Hematopoietic multipotent progenitor cell treated with erythropoietin and hydrocortisone succinate and interleukin-3 and kit ligand, for 6 days (in vitro differentiated cells): Measurements from ENCODE around the gene RAB40C.

ENCODE experiments used
- DNase-seq: peaks from one replicate; pipeline ENCODE4 v3.0.0-alpha.2; 2015

The RAB40C gene

DNA sequence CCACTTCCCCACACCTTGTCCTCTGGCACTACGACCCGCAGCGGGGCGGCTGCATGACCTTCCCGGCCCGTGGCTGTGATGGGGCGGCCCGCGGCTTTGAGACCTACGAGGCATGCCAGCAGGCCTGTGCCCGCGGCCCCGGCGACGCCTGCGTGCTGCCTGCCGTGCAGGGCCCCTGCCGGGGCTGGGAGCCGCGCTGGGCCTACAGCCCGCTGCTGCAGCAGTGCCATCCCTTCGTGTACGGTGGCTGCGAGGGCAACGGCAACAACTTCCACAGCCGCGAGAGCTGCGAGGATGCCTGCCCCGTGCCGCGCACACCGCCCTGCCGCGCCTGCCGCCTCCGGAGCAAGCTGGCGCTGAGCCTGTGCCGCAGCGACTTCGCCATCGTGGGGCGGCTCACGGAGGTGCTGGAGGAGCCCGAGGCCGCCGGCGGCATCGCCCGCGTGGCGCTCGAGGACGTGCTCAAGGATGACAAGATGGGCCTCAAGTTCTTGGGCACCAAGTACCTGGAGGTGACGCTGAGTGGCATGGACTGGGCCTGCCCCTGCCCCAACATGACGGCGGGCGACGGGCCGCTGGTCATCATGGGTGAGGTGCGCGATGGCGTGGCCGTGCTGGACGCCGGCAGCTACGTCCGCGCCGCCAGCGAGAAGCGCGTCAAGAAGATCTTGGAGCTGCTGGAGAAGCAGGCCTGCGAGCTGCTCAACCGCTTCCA, 43.6 kb downstream of the RAB40C start:
- no peak for DNase-seq

DNA sequence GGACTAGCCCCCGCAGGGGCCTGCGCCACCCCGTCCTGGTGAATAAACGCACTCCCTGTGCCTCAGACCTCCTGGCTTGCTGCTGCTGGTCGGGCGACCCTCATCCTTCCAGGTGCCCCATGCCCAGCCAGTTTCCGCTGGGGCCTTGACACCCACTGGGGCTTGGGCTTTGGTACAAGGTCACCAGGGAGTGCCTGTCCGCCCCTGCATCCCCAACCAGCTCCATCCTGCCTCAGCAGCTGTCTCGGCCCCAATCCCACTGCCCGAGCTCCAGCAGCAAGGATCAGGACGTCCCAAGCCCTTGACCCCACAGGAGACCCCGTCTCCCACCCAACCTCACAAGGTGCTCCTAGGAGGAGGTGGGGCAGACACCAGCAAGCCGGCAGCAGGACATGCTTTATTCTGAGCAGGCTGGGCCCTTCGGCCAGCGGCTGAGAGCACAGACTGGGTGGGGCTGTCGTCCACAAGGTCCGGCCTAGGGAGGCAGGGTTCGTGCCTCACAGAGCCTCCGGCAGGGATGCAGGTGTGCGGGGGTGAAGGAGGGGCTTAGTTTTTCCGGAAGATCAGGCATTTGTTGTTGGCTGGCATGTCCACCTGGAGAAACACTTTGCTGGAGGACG, 44.3 kb downstream of the RAB40C start:
- no peak for DNase-seq

GRCh38 chr16:634996-635395, 45.1 kb downstream of the RAB40C start:
- no peak for DNase-seq

DNA sequence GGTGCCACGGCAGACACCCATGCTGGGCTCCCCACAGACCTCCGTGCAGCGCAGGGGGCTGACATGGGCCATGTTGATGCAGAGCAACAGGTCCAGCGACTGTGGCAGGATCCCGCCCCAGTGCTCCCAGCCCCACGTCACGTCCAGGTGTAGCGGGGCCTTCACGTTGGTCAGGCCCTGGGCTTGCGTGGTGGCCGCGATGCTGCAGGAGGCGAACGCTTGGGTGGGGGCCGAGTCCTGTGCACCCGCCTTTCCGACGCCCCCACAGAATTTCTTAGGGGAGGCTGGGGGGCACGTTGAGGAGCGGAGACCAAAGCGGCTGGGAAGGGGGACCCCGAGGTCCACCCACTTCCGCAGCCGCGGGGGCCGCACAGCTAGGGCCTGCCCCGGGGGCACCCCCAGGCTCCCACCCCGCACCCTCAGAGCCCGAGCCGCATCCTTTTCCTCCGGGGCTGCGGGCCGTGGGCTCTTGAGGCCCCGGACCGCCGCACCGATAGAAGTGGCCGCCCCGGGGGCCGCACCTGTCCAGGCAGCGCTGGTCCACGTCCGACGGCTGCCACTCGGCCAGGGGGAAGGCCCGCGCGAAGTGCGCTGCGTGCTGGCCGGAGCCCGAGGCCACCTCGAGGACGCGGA, 45.8 kb downstream of the RAB40C start:
- no peak for DNase-seq

- DNase-seq: peak; percentile 98
Measured at GRCh38 chr16:636206-637080, 46.6 kb downstream of the RAB40C start, which contains the start of gene METTL26. TSS of gene METTL26 (minus strand) at chr16:636305. CDS start at chr16:636290, 15 bp downstream.

DNA sequence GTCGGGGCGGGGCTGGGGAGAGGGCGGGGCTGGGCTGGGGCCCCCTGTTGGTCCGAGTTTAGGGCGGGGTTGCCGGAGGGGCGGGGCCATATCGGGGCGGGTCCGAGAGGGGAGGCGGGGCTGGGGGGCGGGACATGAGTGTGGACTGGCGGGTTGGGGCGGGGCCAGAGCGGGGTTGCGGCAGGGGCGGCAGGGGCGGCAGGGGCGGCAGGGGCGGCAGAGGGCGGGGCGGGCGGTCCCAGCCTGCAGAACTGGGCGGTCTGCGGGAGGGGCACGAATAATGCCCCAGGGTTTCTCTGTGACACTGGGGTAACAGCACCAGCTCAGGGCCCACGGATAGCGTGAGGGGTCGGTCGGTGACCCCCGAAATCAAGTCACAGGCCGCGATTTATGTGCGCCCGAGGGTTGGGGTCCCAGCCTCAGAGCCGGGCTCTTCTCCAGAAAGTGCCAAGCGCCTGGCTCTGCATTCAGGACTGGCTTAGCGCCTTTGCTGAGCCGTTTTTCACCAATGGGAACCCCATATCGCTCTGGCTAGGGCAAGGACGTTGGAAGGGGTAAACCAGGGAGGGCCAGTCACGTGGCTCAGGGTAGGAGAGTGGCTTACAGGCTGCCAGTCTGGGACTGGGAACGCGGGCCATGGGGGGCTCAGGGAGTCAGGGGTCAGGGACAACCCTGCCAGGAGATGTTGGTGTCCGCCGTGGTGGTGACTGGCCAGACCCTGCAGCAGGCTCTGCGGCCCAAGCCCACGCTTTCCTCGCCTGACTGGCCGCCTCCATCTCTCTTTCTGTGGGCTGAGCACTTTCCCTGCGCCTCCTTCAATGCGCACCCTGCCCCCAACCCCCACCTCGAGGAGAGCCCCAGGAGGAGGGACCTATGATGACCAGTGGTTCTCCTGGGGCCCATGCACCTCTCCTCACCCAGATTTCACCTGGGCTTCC, 47.5 kb downstream of the RAB40C start:
- DNase-seq: peak; percentile 95

- no peak for DNase-seq
Measured at GRCh38 chr16:638034-638543, 48.2 kb downstream of the RAB40C start.

DNA sequence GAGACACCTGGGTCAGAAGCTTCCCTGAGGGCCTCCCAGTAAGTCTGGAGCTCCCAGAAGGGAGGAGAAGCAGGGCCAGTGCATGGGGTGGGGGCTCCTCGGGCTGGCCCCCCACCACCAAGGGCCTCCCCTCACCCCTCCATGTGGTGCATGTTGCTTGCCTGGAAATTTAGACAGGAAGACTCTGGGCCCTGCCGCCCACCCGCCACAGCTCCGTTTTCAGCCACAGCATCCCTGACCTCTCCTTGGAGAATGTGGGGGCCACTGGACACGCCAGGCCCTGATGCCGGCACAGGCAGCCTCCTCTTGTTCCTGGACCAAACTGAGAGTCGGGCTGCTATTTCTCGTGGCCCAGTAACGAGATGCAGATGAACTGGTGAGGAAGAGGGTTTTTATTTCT, 49.0 kb downstream of the RAB40C start:
- no peak for DNase-seq

GRCh38 chr16:640614-641013, 50.7 kb downstream of the RAB40C start:
- no peak for DNase-seq

DNA sequence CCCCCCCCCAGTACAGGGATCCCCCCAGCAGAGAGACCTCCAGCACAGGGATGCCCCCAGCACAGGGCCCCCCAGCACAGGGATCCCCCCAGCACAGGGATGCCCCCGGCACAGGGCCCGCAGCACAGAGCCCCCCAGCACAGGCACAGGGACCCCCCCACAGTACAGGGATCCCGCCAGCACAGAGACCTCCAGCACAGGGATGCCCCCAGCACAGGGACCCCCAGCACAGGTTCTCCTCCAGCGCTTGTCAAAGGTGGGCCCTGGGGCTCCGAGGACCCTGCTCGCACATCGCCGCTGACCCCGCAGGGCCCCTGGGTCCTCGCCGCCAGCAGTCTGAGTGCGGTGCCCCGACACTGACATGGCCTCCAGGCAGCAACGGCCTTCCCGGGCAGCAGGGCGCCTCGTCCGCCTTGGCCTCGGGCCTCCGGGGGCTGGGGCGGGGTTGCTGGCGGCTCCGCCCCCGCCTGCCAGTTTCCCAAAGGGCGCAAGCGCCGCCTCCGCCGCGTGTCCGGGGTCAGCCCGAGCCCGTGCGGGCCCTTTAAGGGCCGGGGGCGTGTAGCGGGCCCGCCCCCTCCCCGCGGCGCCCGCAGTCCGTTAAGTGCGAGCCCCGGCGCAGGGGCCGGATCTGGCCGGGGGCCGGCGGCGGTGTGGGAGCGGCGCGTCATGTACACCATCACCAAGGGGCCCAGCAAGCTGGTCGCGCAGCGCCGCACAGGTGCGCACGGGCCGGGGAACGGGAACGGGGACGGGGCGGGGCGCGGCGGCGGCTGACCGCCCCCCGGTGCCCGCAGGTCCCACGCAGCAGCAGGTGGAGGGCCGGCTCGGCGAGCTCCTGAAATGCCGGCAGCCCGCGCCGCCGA, 51.7 kb downstream of the RAB40C start, which contains the start of gene MCRIP2:
Gene MCRIP2, plus strand, starts transcription at position 503 of the 863 bp plus-strand sequence. Its CDS starts 164 bp downstream, at position 667.
- peak; percentile 91 for DNase-seq

- DNase-seq: peak; percentile 69
Measured at GRCh38 chr16:642189-643049, 52.6 kb downstream of the RAB40C start.

- no peak for DNase-seq
Measured at GRCh38 chr16:643050-643368, 53.1 kb downstream of the RAB40C start.

DNA sequence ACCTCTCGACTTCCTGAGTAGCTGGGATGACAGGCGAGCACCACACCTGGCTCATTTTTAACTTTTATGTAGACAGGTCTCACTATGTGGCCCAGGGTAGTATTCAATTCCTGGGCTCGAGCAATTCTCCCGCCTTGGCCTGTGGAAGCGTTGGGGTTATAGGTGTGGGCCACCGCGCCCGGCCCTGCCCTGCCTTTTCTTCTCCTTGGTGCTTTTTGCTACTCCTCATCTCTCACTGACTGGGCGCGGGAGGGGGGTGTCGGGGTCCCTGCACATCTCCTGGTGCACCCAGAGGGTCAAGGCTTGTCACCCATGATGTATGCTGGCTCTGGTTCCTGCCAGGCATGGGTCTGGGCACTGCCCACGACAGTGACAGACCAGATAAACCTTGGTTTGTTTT, 54.7 kb downstream of the RAB40C start:
- no peak for DNase-seq

DNA sequence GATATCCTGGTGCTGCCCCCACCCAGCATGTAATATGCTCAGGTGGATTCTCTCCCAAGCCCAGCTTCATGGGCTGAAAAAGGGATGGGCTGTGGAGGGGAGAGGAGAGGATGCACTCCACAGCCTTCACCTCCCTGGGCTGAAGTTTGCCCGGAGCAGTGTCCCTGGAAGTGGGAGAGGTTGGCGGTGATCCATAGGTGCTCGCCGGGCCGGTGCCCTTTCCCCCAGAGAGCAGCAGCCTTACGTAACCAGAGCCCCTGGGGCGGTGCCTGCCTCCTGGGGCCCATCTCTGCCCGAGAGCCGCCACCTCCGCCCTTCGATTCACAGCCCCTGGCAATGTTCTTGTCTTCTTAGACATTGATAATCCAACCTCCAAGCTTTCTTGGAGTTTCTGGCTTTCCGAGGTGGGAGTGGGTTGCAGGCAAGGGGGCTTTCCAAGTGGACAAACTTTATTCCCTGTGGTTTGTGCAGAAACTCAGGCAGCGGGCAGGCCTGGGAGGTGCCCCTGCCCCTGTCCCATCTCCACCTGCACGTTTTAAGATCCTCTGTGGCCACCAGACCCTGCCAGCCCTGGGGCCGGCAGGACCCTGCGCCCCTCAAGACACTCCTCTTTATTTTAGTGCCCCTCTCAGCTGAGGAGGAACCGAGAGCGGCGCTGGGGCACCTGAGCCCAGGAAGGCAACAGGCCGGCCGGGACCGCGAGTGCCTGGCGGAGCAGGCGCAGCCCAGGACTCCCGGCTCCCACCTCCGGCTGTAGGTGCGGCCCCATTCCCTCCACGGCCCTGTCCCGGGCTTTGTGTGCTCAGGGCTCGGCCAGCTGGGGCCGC, 56.2 kb downstream of the RAB40C start:
- DNase-seq: no peak

DNA sequence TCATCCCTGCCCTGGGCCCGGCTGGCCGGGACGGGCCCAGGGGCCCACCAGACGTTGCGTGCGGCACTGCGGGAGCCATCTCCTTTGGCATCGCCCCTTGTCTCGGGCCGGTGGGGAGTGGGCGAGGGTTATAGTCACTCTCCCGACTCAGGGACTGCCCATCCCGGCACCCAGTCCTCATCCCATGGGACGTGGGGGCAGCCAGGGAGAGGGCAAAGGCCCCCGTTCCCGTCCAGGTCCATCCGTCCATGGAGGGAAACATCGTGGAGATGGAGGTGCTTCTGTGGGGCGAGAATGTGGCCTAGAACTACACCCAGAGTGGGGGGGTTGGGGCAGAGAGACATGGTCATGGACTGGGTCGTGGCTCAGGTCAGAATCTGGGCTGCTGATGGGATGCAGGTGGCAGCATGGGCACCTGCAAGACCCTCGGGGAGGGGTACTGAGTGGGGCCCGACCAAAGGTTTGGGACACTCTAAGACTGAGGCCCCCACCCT, 56.9 kb downstream of the RAB40C start:
- no peak for DNase-seq

DNA sequence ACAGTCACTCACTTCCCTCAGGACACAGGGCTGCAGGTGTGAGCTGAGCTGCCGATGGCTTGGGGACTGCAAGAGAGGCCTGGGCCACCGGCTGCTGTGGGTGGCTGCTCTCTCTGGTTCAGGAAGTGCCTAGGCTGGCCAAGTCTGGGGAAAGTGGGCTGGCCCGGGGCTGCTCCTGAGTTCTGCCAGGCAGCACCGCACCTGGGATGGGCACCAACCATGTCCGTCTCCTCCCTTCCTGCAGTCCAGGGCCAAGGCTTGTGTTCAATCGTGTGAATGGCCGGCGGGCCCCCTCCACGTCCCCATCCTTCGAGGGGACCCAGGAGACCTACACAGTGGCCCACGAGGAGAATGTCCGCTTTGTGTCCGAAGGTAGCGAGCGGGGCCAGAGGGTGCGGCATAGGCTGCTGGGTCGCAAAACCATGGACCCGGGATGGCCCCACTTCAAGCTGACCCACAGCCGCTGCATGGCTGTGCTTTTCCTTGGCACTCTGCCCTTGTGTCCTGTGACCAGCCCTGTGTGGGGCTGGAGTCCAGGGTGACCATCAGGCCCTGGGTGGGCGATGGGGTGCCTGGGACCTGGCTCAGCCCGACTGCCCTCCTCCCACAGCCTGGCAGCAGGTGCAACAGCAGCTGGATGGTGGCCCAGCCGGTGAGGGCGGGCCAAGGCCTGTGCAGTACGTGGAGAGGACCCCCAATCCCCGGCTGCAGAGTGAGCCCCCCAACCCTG, 57.5 kb downstream of the RAB40C start:
- DNase-seq: no peak

DNA sequence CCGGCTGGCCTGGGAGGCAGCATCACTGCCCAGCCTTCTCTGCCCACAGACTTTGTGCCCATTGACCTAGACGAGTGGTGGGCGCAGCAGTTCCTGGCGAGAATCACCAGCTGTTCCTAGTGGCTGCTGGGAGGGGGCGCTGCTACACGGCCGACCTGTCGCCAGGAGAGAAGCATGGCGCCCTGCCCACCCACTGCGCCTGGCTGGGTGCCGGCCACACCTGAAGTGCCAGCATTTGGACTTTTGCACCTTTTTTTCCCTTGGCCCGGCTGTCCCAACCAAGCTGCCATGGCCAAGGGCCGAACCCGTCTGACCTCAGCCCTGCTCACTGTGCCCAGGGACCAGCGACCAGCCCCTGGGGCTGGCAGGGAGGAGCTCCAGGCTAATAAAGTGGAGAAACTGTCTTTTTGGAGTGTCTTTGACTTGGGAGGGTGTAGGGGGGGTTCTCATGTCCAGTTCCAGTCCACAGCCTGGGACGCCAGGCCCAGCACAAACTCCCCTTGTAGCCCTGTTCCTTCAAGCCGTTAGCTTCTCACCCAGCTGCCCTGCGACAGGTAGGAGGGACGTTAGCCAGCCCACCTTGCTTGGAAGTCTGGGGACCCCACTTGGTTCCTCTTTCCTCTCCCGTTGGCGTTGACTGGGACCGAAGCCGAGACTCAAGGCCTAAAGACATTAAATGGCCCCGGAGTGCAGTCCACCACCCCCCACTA, 58.4 kb downstream of the RAB40C start:
- DNase-seq: peak; percentile 78
